AG10803 (cell line): ENCODE data around the gene WRNIP1.
A peak's percentile ranks its signal among the peaks of the same experiment; 100 is the strongest.

Experiments
- DNase-seq: peaks from one replicate; pipeline ENCODE4 v3.0.0; 2010; ENCODE audit warnings: low read depth
- H3K4me3 ChIP-seq: 2 replicates; pipeline ENCODE4 v1.5.1; 2011; ENCODE audit warnings: mild to moderate bottlenecking, low read length, control low read depth
- TF ChIP-seq, protein P1 (sequence below): conservative IDR thresholded peaks from 2 replicates; pipeline ENCODE4 v1.5.1; 2011; ENCODE audit warnings: mild to moderate bottlenecking, low read length, control low read depth, inconsistent platforms

The WRNIP1 gene

DNA sequence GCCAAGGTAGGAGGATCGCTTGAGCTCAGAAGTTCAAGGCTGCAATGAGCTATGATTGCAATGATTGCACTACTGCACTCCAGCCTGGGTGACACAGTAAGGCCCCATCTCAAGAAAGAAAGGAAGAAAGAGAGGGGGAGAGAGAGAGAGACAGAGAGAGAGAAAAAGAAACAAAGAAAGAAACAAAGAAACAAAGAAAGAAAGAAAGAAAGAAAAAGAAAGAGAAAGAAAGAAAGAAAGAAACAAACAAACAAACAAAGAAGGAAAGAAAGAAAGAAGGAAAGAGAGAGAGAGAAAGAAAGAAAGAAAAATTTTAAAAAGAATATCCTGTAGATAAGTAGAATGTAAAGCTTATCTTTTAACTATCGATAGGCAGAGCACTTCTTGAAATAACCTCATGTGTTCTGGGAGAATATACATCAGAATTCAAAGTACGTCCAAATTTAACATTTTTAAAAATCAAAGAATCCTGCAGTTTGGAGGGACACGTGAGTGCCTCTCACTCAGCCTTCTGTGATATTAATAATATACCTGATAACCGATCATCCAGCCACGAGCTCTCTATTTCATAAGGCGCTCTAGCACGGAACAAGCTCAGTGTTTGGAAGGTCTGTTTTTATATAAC is 39.7 kb upstream of the WRNIP1 start:
- TF ChIP-seq, protein P1, sequence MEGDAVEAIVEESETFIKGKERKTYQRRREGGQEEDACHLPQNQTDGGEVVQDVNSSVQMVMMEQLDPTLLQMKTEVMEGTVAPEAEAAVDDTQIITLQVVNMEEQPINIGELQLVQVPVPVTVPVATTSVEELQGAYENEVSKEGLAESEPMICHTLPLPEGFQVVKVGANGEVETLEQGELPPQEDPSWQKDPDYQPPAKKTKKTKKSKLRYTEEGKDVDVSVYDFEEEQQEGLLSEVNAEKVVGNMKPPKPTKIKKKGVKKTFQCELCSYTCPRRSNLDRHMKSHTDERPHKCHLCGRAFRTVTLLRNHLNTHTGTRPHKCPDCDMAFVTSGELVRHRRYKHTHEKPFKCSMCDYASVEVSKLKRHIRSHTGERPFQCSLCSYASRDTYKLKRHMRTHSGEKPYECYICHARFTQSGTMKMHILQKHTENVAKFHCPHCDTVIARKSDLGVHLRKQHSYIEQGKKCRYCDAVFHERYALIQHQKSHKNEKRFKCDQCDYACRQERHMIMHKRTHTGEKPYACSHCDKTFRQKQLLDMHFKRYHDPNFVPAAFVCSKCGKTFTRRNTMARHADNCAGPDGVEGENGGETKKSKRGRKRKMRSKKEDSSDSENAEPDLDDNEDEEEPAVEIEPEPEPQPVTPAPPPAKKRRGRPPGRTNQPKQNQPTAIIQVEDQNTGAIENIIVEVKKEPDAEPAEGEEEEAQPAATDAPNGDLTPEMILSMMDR, result no peak
- no peak overlapping the region for H3K4me3 ChIP-seq
- no peak for DNase-seq

DNA sequence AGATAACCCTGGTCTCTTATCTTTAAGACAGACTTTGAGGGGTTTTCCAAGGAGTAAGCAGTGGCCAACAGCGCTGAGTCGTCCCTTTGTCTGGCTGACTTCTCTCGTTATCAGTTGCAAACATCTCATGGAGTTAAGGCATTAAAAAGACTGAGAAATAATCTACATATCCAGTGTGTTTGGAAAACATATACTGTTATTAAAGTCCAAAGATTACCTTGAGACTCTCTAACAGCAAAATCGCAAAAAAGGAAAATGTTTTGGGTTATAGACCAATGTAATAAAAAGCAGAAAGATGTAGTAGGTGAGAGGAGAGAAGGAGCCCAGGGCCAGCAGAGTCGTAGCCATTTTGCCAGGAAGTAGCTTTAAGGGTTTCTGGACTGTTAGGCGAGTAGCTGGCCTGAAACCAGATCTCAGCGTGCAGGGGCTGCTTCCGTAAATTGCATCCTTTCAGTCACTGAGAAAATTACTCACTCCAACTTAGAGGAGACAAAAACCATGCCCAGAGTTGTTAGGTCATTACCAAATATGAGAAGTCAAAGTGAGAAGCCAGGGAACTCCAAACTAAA is 39.1 kb upstream of the WRNIP1 start:
- DNase-seq, result peak; percentile 18
- H3K4me3 ChIP-seq, result no peak overlapping the region
- TF ChIP-seq, protein P1, result no peak

DNA sequence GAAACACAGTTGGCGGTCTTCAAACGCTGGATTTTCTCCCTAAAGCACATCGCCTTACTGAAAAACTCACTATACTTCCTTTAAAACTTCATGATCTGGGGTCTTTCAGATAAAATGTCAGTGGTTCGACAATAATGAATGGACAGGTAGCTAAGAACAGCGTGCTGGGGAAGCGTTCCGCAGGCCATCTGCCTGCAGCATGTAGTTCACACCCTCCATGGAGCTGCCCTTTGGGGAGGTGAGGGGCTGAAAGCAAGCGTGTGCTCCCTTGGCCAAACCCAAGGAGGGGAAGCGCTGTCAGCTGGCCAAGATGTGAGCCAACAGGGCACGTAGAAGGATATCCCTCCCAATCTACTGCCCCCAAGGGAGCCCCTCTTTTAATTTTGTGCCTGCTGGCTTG is 35.3 kb upstream of the WRNIP1 start:
- DNase-seq, result no peak
- TF ChIP-seq, protein P1, result no peak

DNA sequence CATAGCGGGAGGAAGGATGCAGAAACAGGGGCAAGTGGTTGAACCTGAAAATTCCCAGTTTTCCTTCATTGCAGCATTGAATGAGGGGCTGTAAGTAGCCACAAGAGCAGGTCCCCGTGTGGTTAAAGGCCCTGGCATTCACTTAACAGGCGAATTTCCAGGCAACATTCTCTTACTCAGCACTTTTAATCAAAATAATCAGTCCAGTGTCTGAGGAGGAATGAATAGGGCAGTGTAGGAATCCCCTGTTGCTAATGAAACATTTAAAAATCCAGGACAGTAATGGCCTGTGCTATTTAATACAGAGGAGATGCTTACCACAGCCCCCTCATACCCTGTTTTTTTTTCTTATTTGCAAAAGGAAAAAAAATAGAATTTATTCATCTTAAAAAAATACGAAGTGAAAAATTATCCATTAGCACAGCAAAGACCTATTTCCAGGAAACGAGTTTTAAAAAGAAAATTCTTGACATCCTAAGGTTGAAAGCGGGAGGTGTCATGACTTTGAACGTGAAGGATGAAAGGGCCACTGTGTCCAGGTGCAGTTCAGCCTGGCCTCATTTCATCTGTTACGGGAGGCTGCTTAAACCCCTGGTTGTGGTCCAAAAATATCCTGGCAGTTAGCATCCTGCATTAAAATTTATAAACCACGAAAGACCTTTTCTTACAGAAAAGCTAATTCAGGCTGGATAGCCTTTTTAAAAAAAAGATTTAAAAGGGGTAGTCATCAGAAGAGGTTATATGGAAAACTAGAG is 34.7 kb upstream of the WRNIP1 start:
- DNase-seq, result no peak
- TF ChIP-seq, protein P1, result no peak

More for the DNA sequence above, 35.3 kb upstream of the WRNIP1 start:
- H3K4me3 ChIP-seq, result no peak overlapping the region

DNA sequence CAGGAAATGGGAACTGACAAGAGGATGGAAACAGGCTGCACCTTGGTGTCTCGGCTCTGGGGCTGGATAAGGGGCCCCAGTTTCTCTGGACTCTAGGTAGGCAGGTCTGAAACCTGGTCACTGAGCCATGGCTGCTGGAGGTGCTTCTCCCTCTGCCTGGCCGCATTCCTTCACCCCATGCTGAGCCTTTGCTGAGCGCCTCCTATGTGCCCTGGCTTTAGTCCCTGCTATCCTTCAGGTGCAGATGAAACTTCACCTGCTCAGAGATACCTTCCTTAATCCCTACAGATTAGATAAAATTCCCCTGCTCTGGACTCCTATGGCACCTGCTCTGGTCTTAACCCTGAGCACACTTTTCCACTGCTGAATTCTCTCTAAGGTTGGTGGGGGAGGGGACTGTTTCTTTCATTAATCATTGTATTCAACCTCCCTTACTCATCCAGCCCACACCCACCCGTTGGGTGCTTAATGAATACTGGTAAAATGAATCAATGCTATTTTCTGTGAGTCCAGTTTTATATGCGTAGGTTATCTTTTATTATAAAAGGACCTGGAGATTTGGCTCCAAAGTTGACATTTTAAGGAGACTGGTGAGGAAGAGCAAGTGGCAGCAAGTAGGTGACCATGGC is 33.8 kb upstream of the WRNIP1 start:
- TF ChIP-seq, protein P1, result no peak
- no peak overlapping the region for H3K4me3 ChIP-seq
- no peak for DNase-seq

More for the DNA sequence above, 34.7 kb upstream of the WRNIP1 start:
- H3K4me3 ChIP-seq, result no peak overlapping the region

DNA sequence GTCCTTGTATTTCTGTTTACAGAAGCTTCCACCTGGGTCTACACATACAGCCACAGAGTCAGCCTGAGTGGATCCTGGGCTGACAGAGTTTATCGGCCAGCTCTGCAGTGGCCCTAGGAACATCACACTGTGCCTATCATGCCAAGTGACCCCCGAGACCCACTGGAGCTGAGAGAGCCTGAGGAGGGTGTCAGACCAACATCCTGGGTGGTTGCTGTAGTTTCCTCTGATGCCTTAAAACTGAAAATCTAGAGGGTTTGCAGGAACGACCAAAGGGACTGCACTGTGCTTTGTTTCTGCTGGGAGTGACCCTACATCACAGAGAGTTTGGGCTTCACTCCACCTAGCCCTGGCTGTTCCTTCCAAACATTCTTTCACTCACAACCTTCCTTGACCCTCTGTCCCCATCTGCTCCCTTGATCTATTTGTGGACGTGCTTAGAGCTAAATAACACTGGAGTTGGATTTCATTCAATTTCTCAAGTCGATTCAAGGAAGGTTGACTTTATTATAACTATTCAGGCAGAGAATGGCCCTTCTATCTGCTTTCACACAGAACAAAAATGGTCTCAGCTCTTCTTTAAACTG is 32.6 kb upstream of the WRNIP1 start:
- TF ChIP-seq, protein P1, result no peak
- no peak overlapping the region for H3K4me3 ChIP-seq

More for the DNA sequence above, 32.6 kb upstream of the WRNIP1 start:
- no peak for DNase-seq
